ENCODE measurements around the gene OR5H2. TPM values are rescaled to one million over a fixed set of nuclear protein-coding genes. Genes with fewer than 3 reads are reported as not detected.

The OR5H2 gene
- polyA plus RNA-seq, 1 donor from 2014 or later: not detected

DNA sequence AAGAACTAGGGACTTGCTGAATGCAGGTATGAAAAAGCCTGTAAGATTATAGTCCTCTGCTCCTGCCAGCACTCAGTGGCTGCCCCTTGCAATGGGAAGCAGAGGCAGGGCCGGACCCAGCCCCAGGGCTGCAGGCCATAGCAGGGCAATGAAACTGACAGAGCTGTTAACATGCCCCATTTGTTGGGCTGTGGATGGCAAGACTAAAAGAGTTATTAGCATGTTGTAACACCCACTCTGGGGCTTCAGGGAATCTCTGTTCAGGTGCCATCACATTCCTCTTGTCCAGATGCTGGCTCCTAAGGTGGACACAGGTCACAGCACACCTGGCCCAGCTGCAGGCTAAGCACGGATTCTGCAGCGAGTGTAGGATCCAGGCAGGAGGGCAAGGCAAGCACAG lies 7.4 kb upstream of the OR5H2 start:
- Histone ChIP-seq H3K79me2 (replicated peaks; ENCODE audit: insufficient read depth, low read length) (no peaks in the 10 kb centered on the region), H3K4me2 (ENCODE audit: low read length) (no peak overlapping the region), H3K27me3 (ENCODE audit: insufficient read depth, low read depth, low read length) (no peaks in the 10 kb centered on the region), H3K9me2 (ENCODE audit: insufficient read depth, low read length) (no peaks in the 10 kb centered on the region), H3K9me3 (ENCODE audit: low read length) (no peaks in the 10 kb centered on the region), H3K9ac (ENCODE audit: low read length) (no peak overlapping the region), H4K20me1 (ENCODE audit: insufficient read depth) (no peaks in the 10 kb centered on the region), H3F3A (ENCODE audit: insufficient read depth, low read length, poor library complexity, severe bottlenecking) (no peaks in the 10 kb centered on the region), H3K4me3 (ENCODE audit: low read length) (no peak overlapping the region), H2AFZ (ENCODE audit: low read depth, low read length) (no peak overlapping the region), H3K36me3 (ENCODE audit: insufficient read depth, low read length) (no peaks in the 10 kb centered on the region), H3K27ac (ENCODE audit: low read length) (no peak overlapping the region)
- TF ChIP-seq MXI1 (conservative IDR thresholded peaks at IDR 0.05; ENCODE audit: poor library complexity, severe bottlenecking): no peak
- no peak for TF ChIP-seq TAF1 (IDR thresholded peaks at IDR 0.05; ENCODE audit: low read depth)
- TF ChIP-seq SMC3 (conservative IDR thresholded peaks at IDR 0.05; ENCODE audit: poor library complexity): no peak
- TF ChIP-seq REST (IDR thresholded peaks at IDR 0.05; ENCODE audit: borderline replicate concordance): no peak
- no peak for TF ChIP-seq EP300 (conservative IDR thresholded peaks at IDR 0.05; ENCODE audit: poor library complexity, severe bottlenecking)
- TF ChIP-seq EZH2 (IDR thresholded peaks at IDR 0.05; ENCODE audit: borderline replicate concordance, insufficient read depth, low read length, poor library complexity, severe bottlenecking): no peak
- no peak for TF ChIP-seq RAD21 (conservative IDR thresholded peaks at IDR 0.05)
- TF ChIP-seq CTCF (IDR thresholded peaks at IDR 0.05; ENCODE audit: poor library complexity, severe bottlenecking): no peak
- TF ChIP-seq POLR2AphosphoS5 (IDR thresholded peaks at IDR 0.05): no peak

- Histone ChIP-seq H3K4me2 (ENCODE audit: low read length) (no peak overlapping the region), H3F3A (ENCODE audit: insufficient read depth, low read length, poor library complexity, severe bottlenecking) (no peaks in the 10 kb centered on the region), H3K27ac (ENCODE audit: low read length) (no peak overlapping the region), H3K79me2 (replicated peaks; ENCODE audit: insufficient read depth, low read length) (no peaks in the 10 kb centered on the region), H4K20me1 (ENCODE audit: insufficient read depth) (no peaks in the 10 kb centered on the region), H3K27me3 (ENCODE audit: insufficient read depth, low read depth, low read length) (no peaks in the 10 kb centered on the region), H3K9ac (ENCODE audit: low read length) (no peak overlapping the region), H3K4me3 (ENCODE audit: low read length) (no peak overlapping the region), H3K9me2 (ENCODE audit: insufficient read depth, low read length) (no peaks in the 10 kb centered on the region), H2AFZ (ENCODE audit: low read depth, low read length) (no peak overlapping the region), H3K9me3 (ENCODE audit: low read length) (no peaks in the 10 kb centered on the region), H3K36me3 (ENCODE audit: insufficient read depth, low read length) (no peaks in the 10 kb centered on the region)
- TF ChIP-seq REST (IDR thresholded peaks at IDR 0.05; ENCODE audit: borderline replicate concordance) (no peak), RAD21 (conservative IDR thresholded peaks at IDR 0.05) (no peak), POLR2AphosphoS5 (IDR thresholded peaks at IDR 0.05) (no peak), TAF1 (IDR thresholded peaks at IDR 0.05; ENCODE audit: low read depth) (no peak), SMC3 (conservative IDR thresholded peaks at IDR 0.05; ENCODE audit: poor library complexity) (no peak), CTCF (IDR thresholded peaks at IDR 0.05; ENCODE audit: poor library complexity, severe bottlenecking) (no peak), EZH2 (IDR thresholded peaks at IDR 0.05; ENCODE audit: borderline replicate concordance, insufficient read depth, low read length, poor library complexity, severe bottlenecking) (no peak), EP300 (conservative IDR thresholded peaks at IDR 0.05; ENCODE audit: poor library complexity, severe bottlenecking) (no peak), MXI1 (conservative IDR thresholded peaks at IDR 0.05; ENCODE audit: poor library complexity, severe bottlenecking) (no peak)
Observed at GRCh38 chr3:98290916-98291315, 8.6 kb downstream of the OR5H2 start.
